NCI-H526 treated with DMSO at 0.1 percent for 48 hours (cell line): Measurements from ENCODE around the gene OPCML.

Experiments
- DNase-seq: peaks from one replicate; lab custom pipeline; 2025; lab: John Stamatoyannopoulos, UW

The OPCML gene

GRCh38 chr11:133133606-133134005 is 398.7 kb downstream of the OPCML start:
- no peak for DNase-seq

DNA sequence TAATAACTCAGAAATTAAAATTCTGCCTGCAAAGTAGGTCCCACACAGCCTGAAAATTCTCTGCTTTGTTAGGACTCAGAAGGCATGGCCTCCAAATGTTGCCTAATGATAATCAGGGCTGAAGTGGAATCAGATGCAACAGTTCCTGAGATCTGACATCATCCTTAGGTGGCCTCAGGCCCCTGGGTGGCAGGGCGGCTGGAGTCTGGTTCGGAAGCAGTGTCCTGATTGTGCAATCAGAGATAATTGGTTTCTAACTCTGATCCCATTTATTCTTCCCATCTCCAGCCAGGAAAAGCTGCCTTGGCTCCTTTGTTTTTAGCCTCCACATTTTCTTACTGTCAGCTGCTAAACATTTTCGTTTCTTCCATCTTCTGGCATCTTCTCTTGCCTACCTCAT is 399.3 kb downstream of the OPCML start:
- no peak for DNase-seq

- DNase-seq, result no peak
Measured at GRCh38 chr11:133127741-133128140, 404.6 kb downstream of the OPCML start.

DNA sequence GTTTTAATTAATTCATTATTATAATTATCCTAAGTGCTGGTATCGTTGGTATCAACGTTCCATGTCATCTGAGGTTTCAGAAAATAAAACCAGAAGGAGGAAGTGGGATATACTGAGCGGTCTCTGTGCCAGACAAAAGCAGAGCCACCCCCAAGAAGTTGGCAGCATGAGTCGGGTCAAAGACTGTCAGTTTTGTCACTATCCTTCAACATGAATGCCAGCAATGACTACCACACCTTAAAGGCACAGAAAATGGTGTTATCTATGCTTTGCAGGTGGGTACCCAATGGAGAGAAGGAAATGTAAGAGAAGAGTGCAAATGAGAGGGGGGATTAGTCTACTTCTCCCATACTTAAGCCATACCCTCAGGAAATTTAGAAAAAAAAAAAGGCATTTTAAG is 408.5 kb downstream of the OPCML start:
- no peak for DNase-seq

DNA sequence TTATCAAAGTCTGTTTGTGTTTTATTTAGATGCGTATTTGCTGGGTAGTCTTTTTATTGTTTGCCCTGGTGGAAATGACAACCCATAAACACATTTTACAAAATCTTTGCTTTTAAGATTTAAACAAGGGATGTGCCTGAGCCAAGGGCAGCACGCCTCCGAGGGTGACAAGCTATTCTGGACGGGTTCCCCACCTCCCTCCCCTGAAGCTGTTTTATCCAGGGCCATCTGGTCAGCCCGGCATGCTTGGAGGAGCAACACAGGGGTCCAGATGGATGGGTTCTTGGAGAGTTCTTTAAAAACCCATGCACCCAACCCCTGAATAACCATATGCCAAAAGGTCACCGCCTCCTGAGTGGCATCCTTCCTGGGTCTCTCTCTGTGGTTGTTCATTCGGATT is 408.9 kb downstream of the OPCML start:
- DNase-seq, result no peak

DNA sequence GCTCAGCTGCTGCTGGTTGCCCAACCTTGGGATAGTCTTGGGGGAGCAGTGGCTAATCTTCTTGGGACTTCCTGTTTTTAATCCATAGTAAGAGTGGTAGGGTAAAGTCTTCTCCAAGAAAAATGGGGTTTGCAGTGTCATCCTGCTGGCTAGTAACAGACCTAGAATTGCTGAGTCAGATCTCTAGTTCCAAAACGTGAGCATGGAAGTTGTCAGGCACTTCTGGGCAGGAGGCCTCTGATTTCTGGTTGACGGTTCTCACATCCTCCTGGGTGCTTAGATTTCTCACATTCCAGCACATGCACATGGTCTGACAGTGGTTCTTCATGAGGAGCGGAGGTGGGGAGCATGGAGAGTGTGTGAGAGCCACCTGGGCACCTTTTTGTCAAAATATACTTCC is 410.0 kb downstream of the OPCML start:
- no peak for DNase-seq

DNA sequence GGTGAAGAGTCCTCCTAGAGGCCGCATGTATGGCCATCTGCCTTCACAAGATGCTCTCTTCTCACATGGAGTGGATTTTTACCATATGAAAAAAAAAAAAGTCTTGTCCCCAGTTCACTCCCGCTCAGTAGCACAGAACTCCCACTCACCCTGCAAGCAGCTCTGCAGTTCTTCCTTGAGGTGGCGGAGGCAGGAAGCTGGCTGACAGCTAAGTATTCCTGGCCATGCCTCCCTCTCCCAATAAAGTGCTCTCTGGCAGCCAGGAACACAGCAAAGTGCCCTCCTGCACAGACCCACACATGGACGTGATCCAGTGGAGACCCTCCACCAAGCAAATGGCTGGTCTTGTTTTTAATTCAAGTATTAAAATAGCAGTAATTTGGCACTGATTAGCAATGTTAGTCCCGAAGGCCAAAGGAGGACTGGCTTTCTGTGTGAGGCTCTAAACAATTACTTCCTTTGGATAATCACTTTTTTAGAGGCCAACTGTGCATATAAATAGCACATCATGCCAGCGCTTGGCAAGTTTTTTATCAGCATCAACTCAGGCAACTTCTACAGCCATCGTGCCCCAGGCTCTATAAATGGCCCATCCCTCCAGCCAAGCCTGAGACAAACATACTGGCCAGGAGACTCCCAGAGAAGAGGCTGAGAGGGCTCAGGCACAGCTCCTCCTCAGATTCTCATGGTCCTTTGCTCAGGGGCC is 413.6 kb downstream of the OPCML start:
- DNase-seq, result no peak

DNA sequence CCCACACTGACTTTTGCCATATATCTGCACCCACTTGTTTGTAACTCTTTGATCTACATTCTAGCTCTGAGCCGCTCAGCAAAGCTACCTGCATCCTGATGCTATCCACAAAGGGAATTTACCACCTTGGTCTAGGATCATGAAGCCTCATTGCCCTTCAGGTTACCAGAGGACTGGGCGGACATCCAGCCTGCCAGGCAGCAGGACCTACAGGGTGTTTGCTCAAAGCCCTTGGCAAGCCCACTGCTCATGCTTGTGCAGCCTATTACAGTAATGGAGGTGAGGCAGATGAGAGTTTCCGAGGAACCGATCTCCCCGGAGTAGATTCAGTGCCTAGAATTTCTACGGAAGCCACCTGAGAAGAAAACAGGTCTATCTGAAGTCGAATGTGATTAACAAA is 417.2 kb downstream of the OPCML start:
- no peak for DNase-seq

DNA sequence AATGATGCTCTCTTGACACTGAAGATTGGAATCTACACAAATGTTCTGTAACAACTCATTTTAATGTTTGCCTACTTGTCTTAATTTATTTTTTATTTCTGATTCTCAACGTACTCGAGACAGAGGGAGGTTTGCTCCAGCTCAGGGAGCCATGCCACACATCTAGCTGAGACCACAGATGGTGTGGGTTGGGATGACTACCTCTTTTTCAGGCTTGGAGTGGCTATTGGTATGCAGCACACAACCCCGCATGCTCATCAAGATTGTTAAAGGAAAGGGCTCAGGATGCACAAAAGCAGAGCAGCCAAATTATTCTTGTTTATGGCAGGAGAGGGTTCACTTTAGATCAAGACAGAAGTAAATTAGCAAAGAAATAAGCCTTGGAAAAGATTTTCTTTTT is 424.5 kb downstream of the OPCML start:
- no peak for DNase-seq

DNA sequence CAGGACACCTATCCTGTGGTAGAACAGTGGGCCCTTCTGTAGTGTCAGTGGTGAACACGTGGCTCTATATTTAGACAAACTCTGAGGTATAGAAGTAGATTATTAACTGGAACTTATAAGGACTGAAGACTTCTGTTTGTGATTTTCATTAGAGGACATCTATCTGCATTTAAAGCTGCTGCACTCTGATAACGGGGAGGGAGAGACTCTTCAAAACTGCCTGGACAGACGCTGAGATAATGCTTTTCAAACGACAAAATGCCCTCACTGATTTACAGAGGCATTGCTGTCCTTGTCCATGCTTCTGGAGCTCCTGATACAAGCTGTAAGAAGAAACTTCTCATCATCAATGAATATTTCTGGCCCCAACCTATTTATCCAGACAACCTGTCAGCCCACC is 425.2 kb downstream of the OPCML start:
- no peak for DNase-seq

DNA sequence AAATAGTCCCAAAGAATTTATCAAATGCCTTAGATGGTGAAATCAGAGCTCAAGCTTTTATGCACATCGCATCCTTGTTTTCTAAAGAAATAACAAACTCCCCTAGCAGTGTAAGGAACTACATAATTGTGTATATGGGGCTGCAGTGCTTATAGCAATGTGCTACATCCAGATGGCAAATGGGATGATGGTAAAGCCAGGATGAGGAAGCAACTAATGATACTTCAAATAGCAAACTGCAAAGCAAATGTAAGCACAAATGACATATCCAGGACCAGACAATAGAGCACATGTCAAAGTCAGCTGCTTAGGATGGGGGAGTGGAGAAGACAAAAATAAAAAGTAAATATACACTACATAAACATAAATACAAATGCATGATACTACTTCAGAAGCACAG is 425.9 kb downstream of the OPCML start:
- DNase-seq, result no peak

DNA sequence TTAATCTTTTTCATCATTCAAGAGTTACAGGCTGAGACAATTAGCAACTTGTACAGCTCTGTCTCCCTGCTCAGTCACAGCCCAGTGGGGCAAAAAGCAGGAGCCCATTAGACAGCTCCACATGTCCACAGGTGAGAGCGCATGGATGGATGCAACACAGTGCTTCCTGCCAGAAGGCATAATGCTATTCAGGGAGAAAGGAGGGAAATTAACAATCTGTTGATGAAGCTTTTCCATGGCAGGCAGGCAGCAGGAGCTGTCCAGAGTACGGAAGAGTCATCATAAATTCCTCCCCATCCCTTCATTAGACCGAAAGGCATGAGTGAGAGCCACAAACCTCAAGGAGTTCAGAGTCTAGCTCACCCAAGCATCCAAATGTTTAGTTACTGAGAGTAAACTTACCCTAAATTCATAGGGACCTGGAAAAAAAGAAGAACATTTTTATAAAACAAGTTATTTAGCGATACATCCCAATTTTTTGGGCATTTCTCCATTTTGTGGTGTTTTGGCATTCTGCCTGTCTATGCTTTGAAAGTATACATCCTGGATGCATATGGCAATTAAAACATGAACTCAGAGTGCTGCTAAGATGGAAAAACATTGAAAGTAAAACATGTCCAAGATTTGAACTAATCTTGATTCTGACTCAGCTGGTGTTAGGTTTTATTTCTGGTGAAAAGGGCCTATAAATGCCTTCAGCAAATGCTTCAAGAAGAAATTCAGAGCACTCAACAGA is 428.1 kb downstream of the OPCML start:
- no peak for DNase-seq

DNA sequence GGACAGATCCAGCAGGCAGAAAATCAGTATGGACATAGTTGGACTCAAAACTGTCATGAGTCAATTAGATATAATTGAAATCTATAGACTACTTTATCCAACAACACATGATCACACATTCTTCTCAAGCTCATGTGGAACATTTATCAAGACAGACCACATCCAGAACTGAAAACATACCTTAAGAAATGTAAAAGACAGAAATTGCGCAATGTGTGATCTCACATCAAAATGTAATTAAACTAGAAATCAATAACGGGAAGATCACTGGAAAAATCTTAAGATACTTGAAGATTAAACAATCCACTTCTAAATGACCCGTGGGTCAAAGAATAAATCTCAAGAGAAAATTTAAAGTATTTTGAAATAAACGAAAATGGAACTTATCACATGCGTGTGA is 435.3 kb downstream of the OPCML start:
- DNase-seq, result no peak

DNA sequence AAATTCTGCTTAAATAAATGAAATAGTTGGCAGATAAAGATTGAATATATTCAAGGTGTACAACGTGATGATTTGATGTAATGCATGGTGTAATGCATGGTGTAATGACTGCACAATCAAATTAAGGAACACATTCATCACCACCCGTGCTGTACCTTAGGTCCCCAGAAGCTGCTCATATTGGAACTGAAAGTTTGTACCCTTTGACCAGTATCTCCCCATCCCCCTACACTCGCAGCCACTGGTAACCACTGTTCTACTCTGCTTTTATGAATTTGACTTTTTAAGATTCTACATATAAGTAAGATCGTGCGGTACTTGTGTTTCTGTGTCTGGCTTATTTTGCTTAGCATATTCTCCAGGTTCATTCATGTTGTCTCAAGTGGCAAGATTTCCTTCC is 445.8 kb downstream of the OPCML start:
- no peak for DNase-seq

- DNase-seq, result no peak
Measured at GRCh38 chr11:133082841-133083488, 449.3 kb downstream of the OPCML start.

GRCh38 chr11:133082453-133082781 is 449.9 kb downstream of the OPCML start:
- no peak for DNase-seq

- DNase-seq, result peak; percentile 28
Measured at GRCh38 chr11:133081730-133082452, 450.4 kb downstream of the OPCML start.

DNA sequence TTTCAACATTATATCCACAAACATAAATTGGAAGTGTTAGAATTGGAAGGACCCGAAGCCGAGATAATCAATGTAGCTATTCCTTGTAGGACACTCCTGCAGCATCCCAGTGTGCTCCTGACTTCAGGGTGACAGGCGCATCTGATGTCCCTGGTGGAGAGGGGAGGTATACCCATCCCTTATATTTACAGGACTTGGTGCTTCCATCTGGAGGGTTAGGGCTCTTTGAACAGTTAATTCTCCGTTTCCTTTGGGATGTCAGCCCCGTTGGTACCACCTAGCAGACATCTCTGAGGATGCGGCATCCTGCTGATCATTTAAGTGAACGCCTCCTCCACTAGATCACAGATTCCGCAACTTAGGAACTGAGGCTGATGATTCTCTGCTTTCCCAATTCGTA is 451.3 kb downstream of the OPCML start:
- DNase-seq, result no peak

DNA sequence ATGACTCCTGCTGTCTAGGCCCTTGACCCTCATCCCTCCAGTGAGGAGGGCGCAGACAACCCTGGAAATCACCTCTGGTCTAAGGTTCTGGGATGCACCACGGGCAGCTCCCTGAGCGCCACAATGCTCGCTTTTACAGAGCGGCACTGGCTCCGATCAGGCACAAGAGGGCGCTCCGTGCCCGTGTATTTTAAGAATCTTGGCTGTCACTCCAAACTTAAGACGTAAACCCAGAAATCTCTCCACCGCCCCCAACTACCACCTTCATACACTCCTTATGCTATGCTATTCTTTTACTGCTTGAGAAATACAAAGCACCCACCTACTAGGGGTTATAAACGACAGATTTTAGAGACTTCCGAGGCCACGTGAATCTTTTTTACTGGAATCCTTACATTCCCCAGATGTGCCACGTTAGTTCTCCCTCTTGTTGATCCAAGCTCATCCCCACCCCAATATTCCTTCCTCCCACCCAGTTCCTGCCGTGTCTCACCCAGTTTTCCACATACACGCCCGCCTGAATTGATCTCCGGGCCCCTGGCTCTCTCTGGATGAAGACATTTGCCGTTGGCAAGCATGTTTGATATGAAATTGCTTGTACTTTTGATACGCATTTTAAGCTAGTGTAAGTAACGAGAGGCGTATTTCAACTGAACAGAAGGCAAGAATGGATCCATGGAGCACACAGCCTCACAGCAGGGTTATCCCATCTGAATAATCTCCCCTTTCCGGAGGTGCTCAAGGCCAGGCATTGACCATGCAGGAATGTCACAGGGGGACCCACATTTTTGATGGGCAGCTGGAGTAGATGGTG is 453.5 kb downstream of the OPCML start:
- peak; percentile 90 for DNase-seq

GRCh38 chr11:133078012-133078411 is 454.3 kb downstream of the OPCML start:
- no peak for DNase-seq

- DNase-seq, result no peak
Measured at GRCh38 chr11:133075351-133075750, 456.9 kb downstream of the OPCML start.
